Heart left ventricle (tissue), 16 donors: ENCODE data around the gene NT5E. TPM values are rescaled to one million over a fixed set of nuclear protein-coding genes. Genes with fewer than 3 reads are reported as not detected.

Experiments used
- ATAC-seq, 4 donors: fragments of 200-7000 bp; cut with Tn5 transposase; one replicate each; pipeline ENCODE4 v1.9.1; 2020 to 2022; ENCODE audit warnings: moderate library complexity in 4 of 4, mild to moderate bottlenecking in 3 of 4, moderate number of reproducible peaks in 1 of 4
- DNase-seq, 5 donors: peaks; one replicate each; pipeline ENCODE4 v3.0.0-alpha.2; 2020
- H3K27ac ChIP-seq, 12 donors: fragments of 200-600 bp; sonication (generic) in 4 of 12; one replicate each; pipeline versions ENCODE4 v1.5.0 to v1.8.0; 2016 to 2022; ENCODE audit warnings: mild to moderate bottlenecking in 2 of 12
- H3K27me3 ChIP-seq, 9 donors: fragments of 200-600 bp; sonication (generic) in 2 of 9; one replicate each; pipeline versions ENCODE4 v1.5.1 to v1.8.0; 2016 to 2022; ENCODE audit warnings: mild to moderate bottlenecking in 3 of 9
- H3K36me3 ChIP-seq, 9 donors: fragments of 200-600 bp; sonication (generic) in 2 of 9; one replicate each; pipeline versions ENCODE4 v1.5.0 to v1.8.0; 2018 to 2022; ENCODE audit warnings: mild to moderate bottlenecking in 2 of 9
- H3K4me1 ChIP-seq, 12 donors: fragments of 200-600 bp; sonication (generic) in 4 of 12; one replicate each; pipeline versions ENCODE4 v1.5.0 to v1.8.0; 2016 to 2022; ENCODE audit warnings: mild to moderate bottlenecking in 3 of 12
- H3K4me3 ChIP-seq, 12 donors: fragments of 200-600 bp; sonication (generic) in 4 of 12; one replicate each; pipeline versions ENCODE4 v1.5.0 to v1.8.0; 2017 to 2022; ENCODE audit warnings: mild to moderate bottlenecking in 9 of 12, moderate library complexity in 4 of 12
- H3K9me3 ChIP-seq, 12 donors: fragments of 200-600 bp; sonication (generic) in 4 of 12; one replicate each; pipeline versions ENCODE4 v1.5.0 to v1.8.0; 2016 to 2022; ENCODE audit warnings: mild to moderate bottlenecking in 1 of 12
- CTCF ChIP-seq, 12 donors: fragments of 200-600 bp; sonication (generic) in 4 of 12; IDR thresholded peaks; one replicate each; pipeline versions ENCODE4 v1.5.0 to v1.8.0; 2018 to 2022; ENCODE audit warnings: antibody characterized with exemption in 12 of 12, mild to moderate bottlenecking in 5 of 12
- POLR2A ChIP-seq, 2 donors: fragments of 450-650 bp; IDR thresholded peaks; one replicate each; pipeline ENCODE4 v1.6.1; 2017; ENCODE audit warnings: antibody characterized with exemption in 2 of 2, mild to moderate bottlenecking in 2 of 2, moderate library complexity in 2 of 2
- WGBS, 4 donors: extraction: QIAGEN DNeasy Blood & Tissue Kit in 2 of 4; methylation state at CpG; one replicate each; pipeline versions ENCODE4 v1.1.5 to v1.1.7; 2013 to 2018; 5-methylcytosine and 5-hydroxymethylcytosine counted together
- intact Hi-C, 10 donors: fragments of 100-400 bp; cut with DNase I; formaldehyde crosslinking; loops; one replicate each; pipeline versions ENCODE4 v1.11.1 to v1.14.2; 2022
- polyA plus RNA-seq, 2 donors: library from polyadenylated mRNA; stranded (reverse); fragments of 200-250 nt; gene quantifications; one replicate each; pipeline ENCODE4 v1.2.3, GENCODE V29; 2013
- total RNA-seq, 9 donors: library from RNA; depleted of rRNA in 2 of 9; stranded (reverse); fragments of >200 nt in 2 of 9; fragmentation: NEBNext Ultra II Directional in 3 of 9; extraction: Animal tissue kit (Norgen Biotek cat#: 25700) in 3 of 9; gene quantifications; one replicate each; pipeline versions ENCODE4 v1.1.0 to v1.2.4, GENCODE V29; 2016 to 2023
- donor health status: ischemic (EF 13 %, LVEDD 7.1; RV severe dilation, severe dysfunction).
- donor health status: healthy with polysubstance abuse.
- donor health status: DM: no; HTN: yes; CAD: no.
- donor health status: DM: no; HTN: no; CAD: no.
- donor health status: ischemic (EF 25% LVEDD 6.9; RV normal size, moderate dysfunction).
- donor health status: ischemic (EF 25% LVEDD 5.7; RV mildly dilated, moderate dysfunction).
- donor health status: healthy.
- donor health status: DM: yes; HTN: yes; CAD: no.
- donor health status: ischemic (EF 35%, LVEDD 5.7; RV mildly dilated, moderate dysfunction).
- donor health status: nonischemic (EF 11% LVEDD 7.7; RV severe dilation, severe dysfunction).
- donor health status: DM: yes; HTN: yes; CAD: no.
- donor health status: PGD.
- donor health status: ischemic (EF 29% LVEDD 5.4; RV normal size, mild dysfunction).
- donor health status: nonischemic (EF 23%, LVEDD 6.1; RV moderate dilation, normal function).

Gene NT5E
- total and polyA plus RNA-seq, 11 donors, result 0.88 to 11.0 (median 3.8) TPM

DNA sequence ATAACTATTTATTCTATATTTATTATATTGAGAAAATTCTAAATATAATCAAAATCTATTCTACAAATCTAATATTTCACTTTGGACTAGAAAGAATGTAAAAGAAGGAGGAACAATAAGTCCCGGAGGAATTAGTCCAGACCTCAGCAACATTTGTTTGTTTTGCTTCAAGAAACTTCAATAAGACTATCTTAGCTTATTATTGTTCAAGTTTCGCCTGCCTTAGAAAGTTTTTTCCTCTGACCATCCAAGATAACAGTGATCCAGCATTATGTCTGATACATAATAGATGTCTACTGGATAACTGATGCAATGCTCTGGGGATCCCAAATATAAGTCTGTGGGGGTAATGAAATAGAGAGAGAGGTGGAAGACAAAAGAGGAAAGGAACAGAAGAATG lies 28.7 kb upstream of the NT5E start:
- ATAC-seq (no peak), DNase-seq (no peak)
- 77 to 81% (median 80%) methylated on average over 2 of the region's 2 CpGs for WGBS, 4 donors
- H3K27ac ChIP-seq, result no peak overlapping the region
- peaks cover 0 to 21% (median 8%) of the 10 kb centered on the region in 12 donors for H3K9me3 ChIP-seq
- intact Hi-C loops, result no loop called here
- no peak overlapping the region for H3K4me3 ChIP-seq
- no peaks in the 10 kb centered on the region for H3K27me3 ChIP-seq
- no peaks in the 10 kb centered on the region for H3K36me3 ChIP-seq
- TF ChIP-seq POLR2A (IDR thresholded peaks at IDR 0.05) (no peak), CTCF (IDR thresholded peaks at IDR 0.05) (no peak)
- H3K4me1 ChIP-seq, result peaks cover 0 to 14% (median 0%) of the 10 kb centered on the region in 12 donors

DNA sequence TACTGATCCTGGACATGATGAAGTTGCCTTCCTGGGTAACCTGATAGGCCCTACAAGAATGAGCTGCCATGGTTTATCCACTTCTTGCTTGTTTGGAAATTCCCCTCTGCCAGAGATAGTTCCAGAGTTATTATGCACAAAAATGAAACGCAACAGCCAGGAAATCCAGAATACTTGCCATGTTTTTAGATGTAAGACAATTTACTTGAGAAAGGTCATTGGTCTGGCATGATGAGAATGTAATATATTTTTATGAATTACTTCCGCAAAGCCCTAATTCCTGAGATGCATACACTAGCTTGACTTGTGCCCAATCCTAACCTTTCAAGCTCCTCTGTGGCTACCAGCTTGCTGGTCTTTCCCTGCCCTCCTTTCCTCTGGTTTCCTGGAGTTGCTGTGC lies 27.9 kb upstream of the NT5E start:
- no peak overlapping the region for H3K4me3 ChIP-seq
- no peak overlapping the region for H3K27ac ChIP-seq
- H3K27me3 ChIP-seq, result no peaks in the 10 kb centered on the region
- intact Hi-C loops, result no loop called here
- peaks cover 0 to 29% (median 12%) of the 10 kb centered on the region in 12 donors for H3K9me3 ChIP-seq
- 78 to 92% (median 88%) methylated on average over 2 of the region's 2 CpGs for WGBS, 4 donors
- H3K36me3 ChIP-seq, result no peaks in the 10 kb centered on the region
- DNase-seq, result no peak
- H3K4me1 ChIP-seq, result peaks cover 0 to 14% (median 0%) of the 10 kb centered on the region in 12 donors
- no peak for TF ChIP-seq POLR2A (IDR thresholded peaks at IDR 0.05)
- no peak for TF ChIP-seq CTCF (IDR thresholded peaks at IDR 0.05)
- ATAC-seq, result no peak

DNA sequence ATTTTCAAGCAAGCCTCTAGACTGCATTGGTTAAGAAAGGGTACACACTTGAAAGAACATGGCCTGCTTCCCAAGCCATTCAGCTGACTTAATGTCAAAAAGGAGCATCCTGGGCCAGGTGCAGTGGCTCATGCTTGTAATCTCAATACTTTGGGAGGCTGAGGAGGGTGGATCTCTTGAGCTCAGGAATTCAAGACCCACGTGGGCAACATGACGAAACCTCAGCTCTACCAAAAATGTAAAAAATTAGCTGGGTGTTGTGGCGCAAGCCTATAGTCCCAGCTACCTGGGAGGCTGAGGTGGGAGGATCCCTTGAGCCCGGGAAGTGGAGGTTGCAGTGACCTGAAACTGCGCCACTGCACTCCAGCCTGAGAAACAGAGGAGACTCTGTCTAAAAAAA lies 26.9 kb upstream of the NT5E start:
- no peak for ATAC-seq
- H3K4me3 ChIP-seq, result no peak overlapping the region
- peaks cover 0 to 33% (median 14%) of the 10 kb centered on the region in 12 donors for H3K9me3 ChIP-seq
- peaks cover 0 to 11% (median 0%) of the 10 kb centered on the region in 12 donors for H3K4me1 ChIP-seq
- TF ChIP-seq POLR2A (IDR thresholded peaks at IDR 0.05) (no peak), CTCF (IDR thresholded peaks at IDR 0.05) (no peak)
- H3K27me3 ChIP-seq, result no peaks in the 10 kb centered on the region
- intact Hi-C loops, result no loop called here
- no peaks in the 10 kb centered on the region for H3K36me3 ChIP-seq
- 78 to 83% (median 82%) methylated on average over 5 of the region's 5 CpGs for WGBS, 4 donors
- no peak overlapping the region for H3K27ac ChIP-seq
- DNase-seq, result no peak

- Histone ChIP-seq H3K4me3 (no peak overlapping the region), H3K27me3 (no peaks in the 10 kb centered on the region), H3K9me3 (peaks cover 0 to 33% (median 14%) of the 10 kb centered on the region in 12 donors), H3K36me3 (no peaks in the 10 kb centered on the region), H3K4me1 (no peaks in the 10 kb centered on the region), H3K27ac (no peak overlapping the region)
- no peak for DNase-seq
- TF ChIP-seq POLR2A (IDR thresholded peaks at IDR 0.05), result no peak
- TF ChIP-seq CTCF (IDR thresholded peaks at IDR 0.05), result no peak
- WGBS, 4 donors, result 75 to 86% (median 80%) methylated on average over 2 of the region's 2 CpGs
- ATAC-seq, result no peak
- intact Hi-C loops, result no loop called here
Measured at GRCh38 chr6:85424981-85425380, 24.9 kb upstream of the NT5E start.
